Measurements from ENCODE around the gene FRMPD1.
"Not testable (repeated sequence)": the region's sequence is repeated elsewhere in the genome, so short reads cannot be mapped to it uniquely, and the experiment has no call there.

The FRMPD1 gene

GRCh38 chr9:37740631-37741328 is 90.0 kb downstream of the FRMPD1 start:
- DNase-seq (ENCODE audit: low spot score) = no peak

GRCh38 chr9:37745970-37746369 is 95.2 kb downstream of the FRMPD1 start:
- DNase-seq (ENCODE audit: low spot score) = no peak

- no peak for DNase-seq (ENCODE audit: low spot score)
Observed at GRCh38 chr9:37746448-37747270, 95.9 kb downstream of the FRMPD1 start.

- peak; percentile 68 for DNase-seq (ENCODE audit: low spot score)
Observed at GRCh38 chr9:37747271-37747753, 96.6 kb downstream of the FRMPD1 start.

GRCh38 chr9:37749129-37749528 is 98.4 kb downstream of the FRMPD1 start:
- DNase-seq (ENCODE audit: low spot score) = no peak

GRCh38 chr9:37751186-37751585 is 100.4 kb downstream of the FRMPD1 start:
- DNase-seq (ENCODE audit: low spot score) = no peak

- DNase-seq (ENCODE audit: low spot score) = not testable (repeated sequence)
Observed at GRCh38 chr9:37751704-37752103, 101.0 kb downstream of the FRMPD1 start.

GRCh38 chr9:37752112-37752511 is 101.4 kb downstream of the FRMPD1 start:
- DNase-seq (ENCODE audit: low spot score) = not testable (repeated sequence)

- DNase-seq (ENCODE audit: low spot score) = no peak
Observed at GRCh38 chr9:37752642-37753488, 102.1 kb downstream of the FRMPD1 start.

GRCh38 chr9:37753489-37754190 is 102.9 kb downstream of the FRMPD1 start, which contains the start of gene TRMT10B:
Gene TRMT10B (plus strand): TSS chr9:37753805. CDS start chr9:37761932, 8,127 bp downstream.
- peak; percentile 68 for DNase-seq (ENCODE audit: low spot score)

- DNase-seq (ENCODE audit: low spot score) = no peak
Observed at GRCh38 chr9:37758747-37759146, 108.0 kb downstream of the FRMPD1 start.

GRCh38 chr9:37760416-37761161 is 109.8 kb downstream of the FRMPD1 start:
- DNase-seq (ENCODE audit: low spot score) = no peak

- no peak for DNase-seq (ENCODE audit: low spot score)
Observed at GRCh38 chr9:37761511-37761910, 110.8 kb downstream of the FRMPD1 start.

GRCh38 chr9:37765263-37765662 is 114.5 kb downstream of the FRMPD1 start:
- DNase-seq (ENCODE audit: low spot score) = not testable (repeated sequence)

GRCh38 chr9:37769306-37769705 is 118.6 kb downstream of the FRMPD1 start:
- DNase-seq (ENCODE audit: low spot score) = peak; percentile 54

- DNase-seq (ENCODE audit: low spot score) = no peak
Observed at GRCh38 chr9:37769995-37770394, 119.2 kb downstream of the FRMPD1 start.

GRCh38 chr9:37775216-37775919 is 124.6 kb downstream of the FRMPD1 start:
- DNase-seq (ENCODE audit: low spot score) = no peak

- no peak for DNase-seq (ENCODE audit: low spot score)
Observed at GRCh38 chr9:37776328-37776727, 125.6 kb downstream of the FRMPD1 start.

- no peak for DNase-seq (ENCODE audit: low spot score)
Observed at GRCh38 chr9:37778534-37778933, 127.8 kb downstream of the FRMPD1 start.

GRCh38 chr9:37784291-37784615 is 133.5 kb downstream of the FRMPD1 start:
- no peak for DNase-seq (ENCODE audit: low spot score)

All from hematopoietic multipotent progenitor cell treated with erythropoietin and hydrocortisone succinate and interleukin-3 and kit ligand, for 15 days (in vitro differentiated cells).